Brain microvascular endothelial cell (primary cell): ENCODE results near the gene ZNF747.

ENCODE experiments used
- DNase-seq: peaks from one replicate; pipeline ENCODE4 v3.0.0-alpha.2; 2020
- H3K27ac ChIP-seq: fragments of 250-450 bp; sonication (Bioruptor Pico); 2 replicates; pipeline ENCODE4 v1.5.1; 2020; ENCODE audit warnings: mild to moderate bottlenecking, moderate library complexity
- H3K27me3 ChIP-seq: fragments of 250-450 bp; sonication (Bioruptor Pico); replicated peaks from 2 replicates; pipeline ENCODE4 v1.5.1; 2020; ENCODE audit warnings: mild to moderate bottlenecking
- H3K36me3 ChIP-seq: fragments of 250-450 bp; sonication (Bioruptor Pico); replicated peaks from 2 replicates; pipeline ENCODE4 v1.5.1; 2020; ENCODE audit warnings: mild to moderate bottlenecking
- H3K4me3 ChIP-seq: 2 replicates; pipeline ENCODE4 v1.5.1; 2011; ENCODE audit warnings: low read depth, mild to moderate bottlenecking, control low read depth, low read length, moderate library complexity
- in situ Hi-C: cut with HindIII; loops from 2 replicates; pipeline ENCODE4 v1.10.0; 2017; ENCODE audit warnings: low sequenced_read_pairs, low pct_ligation_motif_present
- TF ChIP-seq, protein P1 (sequence below): IDR thresholded peaks from 2 replicates; pipeline ENCODE4 v1.5.1; 2011; ENCODE audit warnings: low read depth, mild to moderate bottlenecking, moderate library complexity, low read length, control low read depth, inconsistent platforms; ENCODE audit errors: missing control alignments

Gene ZNF747

DNA sequence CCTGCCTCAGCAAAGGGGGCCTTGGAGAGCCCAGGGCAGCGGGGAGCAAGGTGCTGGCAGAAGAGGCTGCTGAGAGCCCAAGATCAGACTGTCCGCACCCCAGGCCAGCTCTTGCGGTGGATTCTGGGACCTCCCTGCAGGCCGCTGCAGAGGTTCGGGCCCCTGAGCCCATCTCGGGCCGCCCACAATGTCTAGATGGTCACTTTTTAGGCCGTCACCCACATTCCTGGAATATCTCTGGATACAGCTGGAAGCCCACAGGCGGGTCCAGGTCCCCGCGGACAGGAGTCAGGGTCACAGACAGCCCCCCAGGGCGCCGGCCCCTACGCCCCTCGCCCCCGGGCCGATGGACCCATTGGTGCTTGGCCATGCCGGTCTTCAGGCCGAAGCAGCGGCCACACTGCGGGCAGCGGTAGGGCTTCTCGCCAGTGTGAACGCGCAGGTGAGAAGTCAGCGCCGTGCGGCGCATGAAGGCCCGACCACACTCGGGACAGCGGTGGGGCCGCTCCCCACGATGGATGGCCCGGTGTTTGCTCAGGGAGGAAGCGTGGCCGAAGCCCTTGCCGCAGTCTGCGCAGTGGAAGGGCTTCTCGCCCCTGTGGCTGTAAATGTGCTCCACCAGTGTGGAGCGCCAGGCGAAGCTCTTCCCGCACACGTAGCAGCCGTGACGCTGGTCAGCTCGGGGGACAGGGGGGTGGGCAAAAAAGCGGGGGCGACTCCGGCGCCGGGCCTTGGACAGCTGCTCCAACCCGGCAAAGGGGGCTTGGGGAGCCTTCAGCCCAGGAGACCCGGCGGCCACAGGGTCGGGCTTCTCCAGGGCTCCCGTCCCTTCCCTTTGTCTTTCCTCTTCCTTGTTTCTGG lies 2.1 kb downstream of the ZNF747 start:
- in situ Hi-C loops: no loop called here
- Histone ChIP-seq H3K27me3 (no peaks in the 10 kb centered on the region), H3K36me3 (no peaks in the 10 kb centered on the region), H3K27ac (no peak overlapping the region), H3K4me3 (no peak overlapping the region)
- no peak for DNase-seq
- TF ChIP-seq, protein P1, sequence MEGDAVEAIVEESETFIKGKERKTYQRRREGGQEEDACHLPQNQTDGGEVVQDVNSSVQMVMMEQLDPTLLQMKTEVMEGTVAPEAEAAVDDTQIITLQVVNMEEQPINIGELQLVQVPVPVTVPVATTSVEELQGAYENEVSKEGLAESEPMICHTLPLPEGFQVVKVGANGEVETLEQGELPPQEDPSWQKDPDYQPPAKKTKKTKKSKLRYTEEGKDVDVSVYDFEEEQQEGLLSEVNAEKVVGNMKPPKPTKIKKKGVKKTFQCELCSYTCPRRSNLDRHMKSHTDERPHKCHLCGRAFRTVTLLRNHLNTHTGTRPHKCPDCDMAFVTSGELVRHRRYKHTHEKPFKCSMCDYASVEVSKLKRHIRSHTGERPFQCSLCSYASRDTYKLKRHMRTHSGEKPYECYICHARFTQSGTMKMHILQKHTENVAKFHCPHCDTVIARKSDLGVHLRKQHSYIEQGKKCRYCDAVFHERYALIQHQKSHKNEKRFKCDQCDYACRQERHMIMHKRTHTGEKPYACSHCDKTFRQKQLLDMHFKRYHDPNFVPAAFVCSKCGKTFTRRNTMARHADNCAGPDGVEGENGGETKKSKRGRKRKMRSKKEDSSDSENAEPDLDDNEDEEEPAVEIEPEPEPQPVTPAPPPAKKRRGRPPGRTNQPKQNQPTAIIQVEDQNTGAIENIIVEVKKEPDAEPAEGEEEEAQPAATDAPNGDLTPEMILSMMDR: no peak

DNA sequence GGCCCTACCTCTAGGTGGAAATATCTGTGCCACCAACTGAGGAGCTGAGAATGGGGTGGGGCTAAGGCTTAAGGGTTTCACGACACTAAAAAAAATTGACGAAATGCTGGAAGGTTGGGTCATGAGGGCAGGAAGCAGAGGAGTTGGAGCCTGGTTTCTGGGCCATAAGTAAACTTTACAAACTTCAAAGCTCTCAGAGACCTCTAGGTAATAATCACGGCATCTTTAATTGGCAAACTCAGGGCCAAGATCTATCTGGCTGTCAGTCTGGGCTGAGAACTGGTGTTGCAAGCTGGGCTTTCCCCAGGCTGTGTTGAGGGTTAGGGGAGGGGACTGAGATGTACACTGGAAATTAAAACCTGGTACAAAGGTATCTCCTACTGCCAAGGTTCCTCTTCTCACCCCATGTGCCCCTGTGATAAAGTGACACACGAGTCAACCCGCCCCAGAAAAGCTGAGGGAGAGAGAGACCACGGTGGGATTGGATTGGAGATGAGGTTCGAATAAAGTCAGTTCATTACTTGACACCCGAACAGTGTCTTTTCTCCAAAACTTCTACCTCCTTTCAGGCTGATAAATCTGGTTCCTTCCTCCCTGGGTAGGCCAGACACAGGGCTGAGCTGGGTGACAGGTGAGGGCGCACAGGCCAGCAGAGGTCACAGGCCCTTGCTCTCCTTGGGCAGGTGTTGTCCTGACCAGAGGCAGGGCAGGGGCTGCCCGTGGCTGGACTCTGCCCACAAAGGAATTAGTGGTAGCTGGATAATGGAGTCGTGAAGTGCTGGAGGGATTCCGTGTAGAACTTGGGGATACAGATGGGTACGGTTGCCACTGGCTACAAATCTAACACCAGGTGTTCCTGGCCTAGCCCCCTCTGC lies 4.3 kb downstream of the ZNF747 start:
- TF ChIP-seq, protein P1: no peak
- no peak overlapping the region for H3K27ac ChIP-seq
- H3K27me3 ChIP-seq: no peaks in the 10 kb centered on the region
- in situ Hi-C loops: no loop called here
- H3K4me3 ChIP-seq: no peak overlapping the region
- no peak for DNase-seq
- no peaks in the 10 kb centered on the region for H3K36me3 ChIP-seq

DNA sequence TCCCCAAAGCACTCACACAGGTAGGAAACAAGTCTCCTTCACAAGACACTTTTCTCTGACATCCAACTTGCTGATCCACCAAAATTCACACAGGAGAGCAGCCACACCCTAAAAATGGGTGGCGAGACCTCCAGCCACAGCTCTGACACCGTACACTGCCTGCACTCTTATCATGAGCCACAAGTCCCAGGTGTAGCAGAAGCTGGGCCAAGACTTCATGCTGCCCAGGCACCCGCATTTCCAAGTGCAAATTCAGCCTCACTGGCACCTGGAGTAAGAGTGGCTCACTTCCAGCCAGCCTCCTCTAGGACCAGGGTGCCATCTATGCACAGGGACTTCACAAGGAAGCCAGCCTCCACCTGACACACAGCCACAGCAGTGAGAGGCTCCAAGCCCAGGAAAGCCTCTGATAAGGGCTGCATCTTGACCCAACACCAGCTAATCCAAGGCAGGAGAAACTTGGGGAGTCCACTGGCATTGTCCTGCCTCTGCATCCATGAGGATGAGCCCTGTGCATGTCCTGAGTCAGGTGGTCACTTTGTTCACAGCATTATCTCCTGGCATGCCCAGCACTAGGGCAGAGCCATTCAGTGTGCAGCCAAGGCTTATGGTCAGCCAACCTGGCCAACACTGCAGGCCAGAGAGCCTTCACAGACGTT lies 5.7 kb downstream of the ZNF747 start:
- peaks cover 4% of the 10 kb centered on the region for H3K36me3 ChIP-seq
- in situ Hi-C loops: no loop called here
- TF ChIP-seq, protein P1: no peak
- DNase-seq: no peak
- no peak overlapping the region for H3K27ac ChIP-seq
- H3K27me3 ChIP-seq: no peaks in the 10 kb centered on the region
- H3K4me3 ChIP-seq: no peak overlapping the region

DNA sequence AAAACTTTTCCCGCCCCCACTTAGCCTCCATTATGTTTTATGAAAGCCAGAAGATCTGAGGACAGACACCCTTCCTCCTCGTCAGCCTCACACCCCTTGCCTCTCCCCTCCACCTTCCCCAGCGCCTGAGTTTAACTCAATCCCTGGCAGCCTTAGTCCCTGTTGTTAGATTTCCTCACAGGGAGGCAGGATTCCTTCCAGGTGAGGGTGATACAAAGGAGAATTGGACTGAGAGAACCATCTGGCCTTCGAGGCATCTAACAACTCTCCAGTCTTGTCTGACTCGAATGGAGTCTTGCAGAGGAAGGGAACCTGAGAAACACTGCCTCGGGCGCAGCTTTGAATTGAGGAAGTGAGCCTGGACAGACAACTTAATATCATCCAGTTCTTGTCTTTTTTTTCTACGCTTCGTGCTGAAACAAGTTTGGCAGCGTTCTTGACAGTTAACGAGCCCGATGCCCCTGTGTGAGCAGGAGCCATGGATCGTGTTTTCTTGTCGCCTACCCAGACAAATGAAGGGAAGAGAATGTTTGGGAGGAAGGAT lies 7.0 kb downstream of the ZNF747 start:
- DNase-seq: no peak
- H3K4me3 ChIP-seq: peak overlapping the region; percentile 29
- no peak overlapping the region for H3K27ac ChIP-seq
- no peaks in the 10 kb centered on the region for H3K27me3 ChIP-seq
- peaks cover 4% of the 10 kb centered on the region for H3K36me3 ChIP-seq
- TF ChIP-seq, protein P1: no peak
- in situ Hi-C loops: no loop called here

DNA sequence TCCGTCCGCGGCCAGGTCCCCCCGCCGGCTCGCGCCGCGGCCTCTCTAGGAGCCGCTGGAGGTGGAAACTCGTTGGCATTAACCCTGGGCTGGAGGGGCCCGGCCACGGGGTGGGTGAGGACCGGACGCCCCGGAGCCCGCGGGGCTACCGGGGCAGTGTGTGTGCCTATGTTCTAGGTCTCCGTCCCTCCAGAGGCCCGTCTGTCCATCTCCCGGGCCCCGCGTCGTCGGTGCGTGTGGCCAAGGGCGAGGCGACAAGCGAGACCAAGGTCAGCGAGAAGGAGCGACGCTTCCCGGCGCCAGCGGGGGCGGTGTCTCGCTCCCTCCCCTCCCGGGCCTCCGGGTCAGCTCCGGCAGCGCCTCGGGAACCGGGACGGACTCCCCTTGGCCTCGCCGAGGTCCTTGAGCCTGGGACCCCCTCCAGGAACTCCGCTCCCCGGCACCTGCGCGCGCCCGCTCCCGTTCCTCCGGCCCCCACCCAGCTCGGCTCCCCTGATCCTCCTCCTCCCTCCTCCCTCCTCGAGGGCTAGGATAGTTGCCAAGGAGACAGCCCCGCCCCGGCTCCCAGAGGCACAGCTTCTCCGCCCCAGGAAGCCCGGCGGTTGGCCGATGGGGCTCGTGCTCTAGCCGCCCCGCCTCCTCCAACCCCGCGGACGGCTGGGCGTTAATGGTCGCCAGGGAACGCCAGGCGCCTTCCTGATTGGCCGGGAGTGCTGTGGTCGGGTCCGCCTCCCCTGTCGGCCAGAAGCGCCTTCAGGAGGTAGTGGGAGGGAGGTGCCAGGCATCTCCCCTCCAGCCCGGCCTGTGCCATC lies 7.6 kb downstream of the ZNF747 start:
- peaks cover 4% of the 10 kb centered on the region for H3K36me3 ChIP-seq
- TF ChIP-seq, protein P1: peak; percentile 39
- no peaks in the 10 kb centered on the region for H3K27me3 ChIP-seq
- peak overlapping the region; percentile 75 for H3K4me3 ChIP-seq
- peak overlapping the region; percentile 88 for H3K27ac ChIP-seq
- DNase-seq: peak; percentile 96
- in situ Hi-C loops: no loop called here
